HEK293T (cell line): ENCODE measurements around the gene ERRFI1.

Source experiments
- CTBP1 ChIP-seq: fragments of 450-650 bp; IDR thresholded peaks from 2 replicates; pipeline ENCODE4 v1.6.1; 2016; ENCODE audit warnings: borderline replicate concordance
- FOXM1 ChIP-seq: fragments of 450-650 bp; IDR thresholded peaks from 2 replicates; pipeline ENCODE4 v1.6.1; 2017; ENCODE audit warnings: mild to moderate bottlenecking, borderline replicate concordance
- SUZ12 ChIP-seq: fragments of 450-650 bp; IDR thresholded peaks from 2 replicates; pipeline ENCODE4 v1.6.1; 2016; ENCODE audit warnings: mild to moderate bottlenecking

GRCh38 chr1:7962014-7962335 is 64.1 kb downstream of the ERRFI1 start:
- TF ChIP-seq FOXM1, result no peak
- TF ChIP-seq SUZ12, result no peak
- no peak for TF ChIP-seq CTBP1
